ENCODE data around the gene SHROOM3.
"Not testable (repeated sequence)": the region's sequence is repeated elsewhere in the genome, so short reads cannot be mapped to it uniquely, and the experiment has no call there.

SHROOM3 gene

GRCh38 chr4:76447393-76447851, 12.4 kb downstream of the SHROOM3 start:
- no peak for DNase-seq

DNA sequence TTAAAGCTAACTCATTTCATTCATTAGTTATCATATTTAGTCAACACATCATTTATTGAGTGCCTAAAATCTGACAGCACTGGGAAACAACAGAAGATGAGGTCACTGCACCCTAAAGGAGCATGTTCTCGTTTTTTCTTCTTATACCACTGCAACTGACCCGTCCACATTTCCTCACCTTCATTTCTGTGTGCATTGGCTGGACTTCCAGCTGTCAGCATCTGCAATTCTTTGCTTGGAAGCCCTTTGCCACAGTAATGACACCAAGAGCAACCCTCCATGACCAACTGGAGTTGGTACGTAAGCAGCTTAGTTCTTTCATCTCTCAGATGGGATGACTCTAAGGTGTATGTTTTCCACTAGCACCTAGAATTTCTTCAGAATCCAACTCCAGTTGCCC, 13.2 kb downstream of the SHROOM3 start:
- no peak for DNase-seq

GRCh38 chr4:76449362-76449767, 14.3 kb downstream of the SHROOM3 start:
- DNase-seq, result no peak

DNA sequence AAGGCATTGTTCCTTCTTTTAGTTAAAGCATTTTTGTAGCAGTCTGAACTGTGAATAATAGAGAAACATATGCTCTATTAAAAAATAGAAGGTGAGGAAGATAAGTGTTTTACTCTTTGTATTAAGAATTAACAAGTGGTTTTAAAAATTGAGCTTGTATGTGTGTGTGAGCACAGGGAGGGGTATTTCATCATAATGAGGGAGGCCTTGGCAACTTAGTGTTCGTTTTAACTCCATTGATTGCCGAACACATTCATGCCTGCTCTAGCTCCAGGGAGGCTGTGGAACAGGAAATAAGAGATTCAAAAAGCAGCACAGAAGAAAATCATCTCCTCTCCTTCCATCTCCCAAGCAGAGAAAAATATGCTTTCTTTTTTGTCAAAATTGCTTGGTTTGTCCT, 14.8 kb downstream of the SHROOM3 start:
- DNase-seq, result no peak

DNA sequence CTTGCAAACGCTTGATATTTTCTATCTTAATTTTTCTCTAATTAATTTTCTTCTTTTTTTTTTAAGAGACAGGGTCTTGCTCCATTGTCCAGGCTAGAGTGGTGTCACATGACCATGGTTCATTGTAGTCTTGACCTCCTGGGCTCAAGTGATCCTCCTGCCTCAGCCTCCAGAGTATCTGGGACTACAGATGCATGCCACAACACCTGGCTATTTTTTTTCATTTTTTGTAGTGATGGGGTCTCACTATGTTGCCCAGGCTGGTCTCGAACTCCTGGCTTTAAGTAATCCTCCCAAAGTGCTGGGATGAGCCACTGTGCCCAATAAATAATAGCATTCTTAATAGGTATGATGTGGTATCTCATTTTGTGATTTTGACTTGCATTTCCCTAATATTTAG, 18.2 kb downstream of the SHROOM3 start:
- no peak for DNase-seq

- DNase-seq, result not testable (repeated sequence)
Observed at GRCh38 chr4:76454073-76454472, 19.0 kb downstream of the SHROOM3 start.

DNA sequence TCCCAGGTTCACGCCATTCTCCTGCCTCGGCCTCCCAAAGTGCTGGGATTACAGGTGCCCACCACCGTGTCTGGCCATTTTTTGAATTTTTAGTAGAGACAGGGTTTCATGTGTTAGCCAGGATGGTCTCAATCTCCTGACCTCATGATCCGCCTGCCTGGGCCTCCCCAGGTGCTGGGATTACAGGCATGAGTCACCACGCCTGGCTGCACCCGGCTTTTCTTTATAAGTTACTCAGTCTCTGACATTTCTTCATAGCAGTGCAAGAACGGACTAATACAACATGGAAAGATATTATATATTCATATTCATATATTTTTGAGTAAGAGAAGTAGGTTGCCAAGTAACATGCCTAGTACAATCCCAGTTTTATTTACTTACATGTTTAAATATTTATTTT, 22.9 kb downstream of the SHROOM3 start:
- no peak for DNase-seq

DNA sequence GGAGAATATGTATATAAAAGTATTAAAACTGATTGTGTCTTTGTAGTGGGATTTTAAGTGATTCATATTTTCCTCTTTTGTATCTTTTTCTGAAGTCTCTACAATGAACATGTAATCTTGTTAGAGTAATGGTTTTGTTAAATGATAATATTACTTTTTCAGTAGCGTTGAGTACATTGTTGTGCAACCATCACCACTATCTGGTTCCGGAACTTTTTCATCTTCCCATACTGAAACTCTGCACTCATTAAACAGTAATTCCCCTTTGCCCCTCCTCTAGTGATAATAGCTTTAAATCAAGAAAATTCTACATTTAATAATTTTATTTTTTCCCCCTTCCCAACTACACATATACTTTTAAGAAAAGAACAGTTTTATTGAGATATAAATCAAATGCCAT, 23.3 kb downstream of the SHROOM3 start:
- DNase-seq, result no peak

GRCh38 chr4:76458825-76459224, 23.8 kb downstream of the SHROOM3 start:
- no peak for DNase-seq

DNA sequence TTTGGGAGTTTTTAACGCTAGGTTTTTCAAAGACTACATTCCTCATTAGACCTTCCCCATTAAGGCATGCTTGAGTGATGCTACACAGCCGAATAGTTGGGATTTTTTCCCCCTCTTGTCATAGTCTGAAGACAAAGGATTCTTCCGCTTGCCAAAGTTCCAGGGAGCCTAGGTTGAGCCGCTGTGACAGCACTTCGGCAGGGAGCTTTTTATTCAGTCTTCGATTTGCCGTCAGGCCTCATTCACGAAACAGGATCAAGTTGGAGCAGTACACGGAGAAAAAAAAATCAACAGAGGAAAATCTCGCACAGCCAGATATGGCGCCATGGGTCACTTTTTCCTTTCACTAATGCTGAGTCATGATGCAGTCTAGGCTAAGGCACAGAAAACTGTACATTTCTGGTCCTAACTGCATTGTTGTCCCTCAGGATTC, 24.3 kb downstream of the SHROOM3 start:
- DNase-seq, result no peak

- DNase-seq, result no peak
Observed at GRCh38 chr4:76463568-76463967, 28.5 kb downstream of the SHROOM3 start.

DNA sequence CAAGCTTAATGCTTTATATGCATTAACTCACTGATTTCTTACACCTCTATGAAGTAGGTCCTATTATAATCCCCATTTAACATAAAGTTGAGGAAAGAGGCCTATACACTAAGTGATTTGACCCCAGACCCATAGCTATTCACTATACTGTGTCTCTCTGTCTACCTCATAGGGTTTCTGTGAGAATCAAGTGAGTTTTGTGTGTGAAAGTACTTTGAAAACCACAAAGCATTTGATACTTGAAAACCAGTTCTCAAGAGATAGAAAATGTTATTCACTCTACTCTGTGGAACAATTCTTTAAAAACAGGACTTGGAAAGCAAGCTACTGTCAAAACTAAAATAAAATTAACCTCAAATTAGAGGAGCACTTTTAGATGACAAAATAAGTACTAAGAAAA, 35.0 kb downstream of the SHROOM3 start:
- no peak for DNase-seq

DNA sequence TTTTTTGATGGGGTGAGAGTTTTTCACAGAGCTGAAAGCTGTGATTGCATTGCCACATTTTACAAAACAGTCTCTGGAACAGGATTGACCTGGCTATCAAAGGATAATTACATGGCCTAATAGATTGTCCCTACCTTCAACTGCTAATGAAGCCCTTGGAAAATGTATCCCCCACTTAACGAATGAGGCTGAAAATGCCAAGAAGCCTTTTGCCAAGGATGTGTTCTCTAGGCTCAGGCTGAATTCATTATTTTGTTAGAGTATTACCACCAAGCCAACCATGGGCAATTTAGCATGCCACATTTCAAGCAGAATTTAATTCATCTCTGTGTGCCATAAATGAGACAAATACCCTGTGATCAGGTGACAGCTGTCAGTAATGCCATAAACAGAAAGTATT, 35.5 kb downstream of the SHROOM3 start:
- DNase-seq, result no peak

GRCh38 chr4:76476571-76476970, 41.5 kb downstream of the SHROOM3 start:
- DNase-seq, result no peak

- DNase-seq, result no peak
Observed at GRCh38 chr4:76484654-76485053, 49.6 kb downstream of the SHROOM3 start.

GRCh38 chr4:76485450-76485849, 50.4 kb downstream of the SHROOM3 start:
- DNase-seq, result no peak

GRCh38 chr4:76486588-76487276, 51.7 kb downstream of the SHROOM3 start:
- DNase-seq, result no peak

- DNase-seq, result no peak
Observed at GRCh38 chr4:76487621-76488020, 52.6 kb downstream of the SHROOM3 start.

DNA sequence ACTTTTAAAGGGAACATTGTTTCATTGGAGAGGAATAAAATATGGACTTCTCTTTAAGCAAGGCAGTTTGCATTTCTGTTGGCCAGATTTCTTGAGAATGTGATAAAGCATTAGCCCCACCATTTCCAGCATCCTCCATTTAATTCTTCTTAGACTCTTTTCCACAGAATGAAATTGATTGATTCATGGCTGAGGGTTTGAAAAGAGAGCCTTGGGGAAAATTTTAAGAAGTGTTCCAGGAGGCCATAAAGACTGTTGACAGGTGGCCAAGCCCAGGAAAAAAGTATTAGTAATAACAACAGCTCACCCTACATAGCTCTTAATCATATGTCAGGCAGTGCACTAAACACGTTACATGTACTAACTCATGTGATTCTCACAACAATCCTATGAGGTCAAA, 53.4 kb downstream of the SHROOM3 start:
- DNase-seq, result no peak

GRCh38 chr4:76488888-76489685, 54.1 kb downstream of the SHROOM3 start:
- no peak for DNase-seq

DNA sequence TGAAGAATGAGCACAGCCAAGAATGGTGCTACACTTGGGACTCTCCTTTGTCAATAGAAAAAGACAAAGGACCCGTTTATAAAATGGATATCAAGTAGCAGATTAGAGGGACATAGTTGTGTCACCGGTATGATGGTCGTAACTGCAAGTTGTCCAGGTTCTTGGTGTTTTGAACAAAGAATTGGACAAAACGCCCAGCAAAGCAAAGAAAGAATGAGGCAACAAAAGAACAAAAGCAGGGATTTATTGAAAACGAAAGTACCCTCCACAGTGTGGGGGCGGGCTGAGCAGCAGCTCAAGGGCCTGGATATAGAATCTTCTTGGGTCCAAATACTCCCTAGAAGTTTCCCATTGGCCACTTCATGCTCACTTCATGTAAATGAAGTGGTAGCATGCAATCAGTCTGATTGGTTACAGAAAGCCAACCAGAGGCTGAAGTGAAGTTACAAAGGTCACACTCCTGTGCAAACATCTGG, 54.7 kb downstream of the SHROOM3 start:
- no peak for DNase-seq

DNA sequence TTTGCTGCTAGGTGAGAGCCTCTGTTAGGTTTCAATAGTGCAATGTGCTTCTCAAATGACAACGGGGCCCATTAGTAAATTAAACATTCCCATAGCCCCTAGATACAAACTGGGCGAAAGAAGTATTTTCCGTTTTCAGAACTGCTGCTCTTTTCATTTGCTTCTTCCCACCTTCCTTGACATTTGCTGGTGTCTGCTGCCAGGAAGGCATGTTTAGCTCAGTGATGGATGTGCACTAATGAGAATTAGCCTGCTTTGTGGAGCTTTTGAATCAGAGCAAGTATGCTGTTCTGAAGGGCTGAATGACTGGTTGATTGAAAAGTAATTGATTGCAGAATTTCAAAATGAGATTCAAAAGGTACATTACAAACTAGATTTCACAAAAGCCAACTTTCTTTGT, 57.0 kb downstream of the SHROOM3 start:
- DNase-seq, result no peak

DNA sequence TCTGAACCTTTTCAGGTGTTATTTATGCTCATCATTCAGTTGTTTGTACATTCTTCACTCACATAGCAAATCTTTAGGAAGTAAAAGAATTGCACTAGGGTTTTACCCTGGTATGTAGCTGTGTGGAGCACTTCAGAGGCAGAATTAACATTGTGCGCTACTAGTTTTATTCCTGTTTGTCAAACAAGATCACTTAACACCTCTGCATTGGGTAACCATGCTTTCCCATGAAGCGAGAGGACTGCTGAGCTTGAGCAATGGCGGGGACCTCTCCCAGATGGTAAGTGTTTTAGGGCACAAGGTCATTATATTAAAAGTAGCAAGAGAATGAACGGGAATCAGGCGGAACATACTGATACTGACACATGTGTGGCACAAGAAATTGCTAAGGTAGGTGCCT, 59.2 kb downstream of the SHROOM3 start:
- no peak for DNase-seq

GRCh38 chr4:76494871-76495590, 60.0 kb downstream of the SHROOM3 start:
- DNase-seq, result no peak

Data from activated CD8-positive, alpha-beta memory T cell treated with anti-CD3 and anti-CD28 coated beads, Interleukin-2, amount 50 U/mL, for 4 hours (primary cell).